ENCODE data around the gene PIK3CG. TPM values are rescaled to one million over a fixed set of nuclear protein-coding genes. Genes with fewer than 3 reads are reported as not detected.

The PIK3CG gene
- total RNA-seq (2022; extraction: Qiagen RNA extraction), result not detected in 5 replicates

DNA sequence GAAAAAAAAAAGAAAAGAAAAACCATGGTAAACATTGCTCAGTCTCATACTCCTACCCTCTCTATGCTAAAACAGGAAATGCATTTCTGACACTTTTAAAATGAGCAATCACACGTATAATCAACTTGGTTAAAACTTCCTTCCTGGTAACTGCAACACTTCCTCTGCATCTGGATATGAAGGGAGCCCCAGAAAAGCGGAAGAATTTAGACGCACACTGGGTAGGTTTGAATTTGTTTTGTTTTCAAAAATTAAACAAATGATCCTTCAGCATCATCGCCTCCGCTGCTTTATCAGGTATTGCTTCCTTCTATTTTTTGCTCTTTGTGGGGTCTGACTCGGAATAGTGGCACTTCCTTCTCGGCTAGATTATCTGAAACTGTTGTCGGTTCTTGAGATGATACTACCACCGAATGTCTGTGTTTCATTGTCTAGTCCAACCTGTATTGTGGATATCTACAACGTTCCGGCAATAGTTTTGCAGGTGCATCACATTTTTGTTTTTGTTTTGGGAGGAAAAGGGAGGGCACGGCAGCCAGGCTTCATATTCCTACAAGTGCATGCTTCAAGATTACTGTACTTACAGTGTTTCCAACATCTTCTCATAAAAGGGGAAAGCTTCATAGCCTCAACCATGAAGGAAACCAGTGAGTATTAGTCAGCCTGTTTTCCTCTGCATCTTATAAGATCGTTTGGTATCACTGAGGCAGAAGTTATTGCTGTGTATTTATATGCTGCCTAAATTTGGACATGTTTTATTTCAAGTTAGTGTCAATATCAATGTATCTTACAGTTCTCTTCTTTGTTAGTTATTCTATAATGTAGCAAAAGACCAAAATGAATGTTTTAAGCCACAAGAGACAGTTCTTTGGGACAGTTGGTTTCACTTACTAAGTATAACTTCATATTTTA is at the start of gene PIK3CG:
Gene PIK3CG (plus strand): TSS at position 153 of the 912 bp plus-strand sequence. CDS start 2,280 bp downstream, outside the sequence.

Other genes starting within 250 kb of the PIK3CG start
- 8.0 to 13.1 TPM (median 12.9 TPM) in 5 replicates for gene CCDC71L, start 204.1 kb upstream of the PIK3CG start, total RNA-seq (2022; extraction: Qiagen RNA extraction)
- gene PRKAR2B, start 179.4 kb downstream of the PIK3CG start, total RNA-seq (2022; extraction: Qiagen RNA extraction), result 2.2 to 3.4 TPM (median 2.8 TPM) in 5 replicates